Keratinocyte (primary cell): ENCODE results near the gene HS1BP3.

Experiments used
- CTCF ChIP-seq, 3 experiments: IDR thresholded peaks in 1 of 3; conservative IDR thresholded peaks in 1 of 3; optimal IDR thresholded peaks in 1 of 3; 2 replicates in 2 of 3; 3 replicates in 1 of 3; pipeline versions ENCODE3 to v1.5.1; 2011; ENCODE audit warnings: low read length in 3 of 3, mild to moderate bottlenecking in 3 of 3, moderate library complexity in 2 of 3, control low read depth in 1 of 3, inconsistent platforms in 1 of 3; ENCODE audit not compliant: insufficient read depth in 2 of 3; ENCODE audit errors: extremely low read depth in 1 of 3
- EZH2 ChIP-seq: IDR thresholded peaks from one replicate; pipeline ENCODE4 v1.6.1; 2012; ENCODE audit warnings: inconsistent platforms, mild to moderate bottlenecking, low read length, moderate library complexity

- no peak for TF ChIP-seq CTCF (optimal IDR thresholded peaks at IDR 0.05 in 1 of 3, IDR thresholded peaks at IDR 0.05 in 1 of 3, conservative IDR thresholded peaks at IDR 0.05 in 1 of 3; ENCODE audit: extremely low read depth in 1 of 3, insufficient read depth in 2 of 3, low read length in 3 of 3)
- TF ChIP-seq EZH2, result no peak
Measured at GRCh38 chr2:20606198-20606597, 44.7 kb downstream of the HS1BP3 start.
